Measurements from ENCODE around the gene DPP6. TPM values are rescaled to one million over a fixed set of nuclear protein-coding genes. Genes with fewer than 3 reads are reported as not detected.

The DPP6 gene
- total RNA-seq, 1 donor from 2014 or later, result 56.3 TPM

DNA sequence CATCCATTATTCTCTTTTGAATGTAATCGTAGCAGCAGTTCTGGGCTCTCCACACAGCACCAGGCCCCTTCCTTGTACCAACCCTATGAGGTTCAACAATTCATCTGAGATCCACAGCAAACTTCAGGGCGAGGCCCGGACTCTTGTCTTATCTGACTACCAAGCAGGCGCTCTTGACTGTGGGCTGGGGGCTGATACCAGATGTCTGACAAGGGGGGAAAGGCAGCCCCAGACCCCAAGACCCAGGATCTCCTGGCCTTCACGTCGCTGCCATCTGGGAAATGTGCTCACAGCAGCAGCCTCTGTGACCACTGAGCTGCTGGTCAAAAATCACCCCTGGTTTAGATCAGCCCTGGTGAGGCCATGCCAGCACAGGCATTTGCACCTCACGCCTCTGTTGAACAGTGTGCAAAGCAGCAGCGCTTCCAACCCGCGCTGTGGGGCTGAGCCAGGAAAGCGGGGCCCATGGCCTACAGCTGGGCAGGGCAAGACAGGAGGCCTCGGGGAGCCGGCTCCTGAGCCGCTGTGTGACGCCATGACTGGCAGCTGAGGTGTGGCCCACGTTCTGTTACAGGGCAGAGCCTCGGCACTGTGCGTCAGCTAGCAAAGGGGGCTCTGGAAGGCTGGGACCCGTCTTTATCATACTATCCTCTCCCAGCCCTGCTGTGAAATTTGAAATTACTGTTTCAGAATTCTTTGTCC, 806.8 kb downstream of the DPP6 start:
- no peak for FAIRE-seq
- no peak for DNase-seq (ENCODE audit: low spot score in 2 of 2)

DNA sequence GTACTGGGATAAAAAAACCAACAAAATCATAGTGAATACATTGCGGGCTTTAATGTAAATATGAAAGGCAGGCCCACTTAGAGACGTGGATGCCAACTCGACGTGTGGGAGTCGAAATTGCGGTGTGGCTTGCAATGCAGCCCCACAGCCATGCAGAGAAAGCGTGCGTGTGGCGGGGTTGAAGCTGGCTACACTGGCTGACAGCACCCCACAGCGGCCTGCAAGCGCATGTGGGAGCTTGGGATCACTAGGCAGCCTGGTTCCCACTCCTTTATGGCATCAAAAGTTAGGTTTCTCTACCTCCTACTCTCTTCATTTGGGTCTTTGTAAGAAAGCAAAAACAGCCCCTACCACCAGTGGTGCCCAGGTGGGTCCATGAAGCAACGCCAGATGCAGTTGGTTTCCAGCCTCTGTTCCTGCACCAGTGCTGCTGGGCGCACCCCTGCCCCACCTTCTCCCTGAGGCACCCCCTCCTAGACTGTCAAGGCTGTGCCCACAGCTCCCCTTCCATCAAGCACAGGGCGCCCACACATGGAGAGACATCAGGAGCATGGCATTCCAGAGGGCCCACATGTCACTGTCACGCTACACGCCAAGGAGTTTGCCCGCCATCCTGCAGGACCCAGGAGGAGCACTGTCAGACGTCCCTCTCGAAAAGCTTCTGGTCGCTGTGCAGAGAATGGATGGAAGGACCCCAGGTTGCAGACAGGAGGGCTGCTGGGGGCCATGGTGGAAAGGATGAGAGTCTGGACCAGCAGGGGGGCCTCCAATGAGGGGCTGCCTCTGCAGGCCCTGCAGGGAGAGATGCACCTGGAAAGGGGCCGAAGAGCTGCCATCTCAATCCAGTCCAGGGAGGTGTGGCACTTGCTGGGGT, 807.8 kb downstream of the DPP6 start:
- DNase-seq (ENCODE audit: low spot score in 2 of 2), result no peak
- FAIRE-seq, result no peak

- DNase-seq (ENCODE audit: low spot score in 2 of 2) (no peak), FAIRE-seq (no peak)
Observed at GRCh38 chr7:154860621-154861375, 808.6 kb downstream of the DPP6 start.

DNA sequence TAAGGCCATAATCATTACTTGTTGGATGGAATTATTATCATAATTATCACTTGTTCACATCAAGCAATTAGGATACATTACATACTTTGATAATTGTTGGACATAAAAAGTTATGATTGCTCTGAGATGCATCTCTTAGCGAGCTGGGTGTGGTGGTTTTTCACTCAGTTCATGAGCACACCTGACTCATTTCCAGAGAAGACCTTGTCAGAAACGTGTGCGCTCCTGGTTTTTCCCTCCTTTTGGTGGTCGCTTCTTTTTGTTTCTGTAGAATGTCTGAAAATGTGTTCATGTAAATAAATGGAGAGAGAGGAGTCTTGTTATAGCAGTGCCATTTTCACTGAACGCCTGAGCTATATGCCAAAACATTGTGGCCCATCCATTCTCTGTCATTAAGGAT, 809.4 kb downstream of the DPP6 start:
- DNase-seq (ENCODE audit: low spot score in 2 of 2), result no peak
- FAIRE-seq, result no peak

DNA sequence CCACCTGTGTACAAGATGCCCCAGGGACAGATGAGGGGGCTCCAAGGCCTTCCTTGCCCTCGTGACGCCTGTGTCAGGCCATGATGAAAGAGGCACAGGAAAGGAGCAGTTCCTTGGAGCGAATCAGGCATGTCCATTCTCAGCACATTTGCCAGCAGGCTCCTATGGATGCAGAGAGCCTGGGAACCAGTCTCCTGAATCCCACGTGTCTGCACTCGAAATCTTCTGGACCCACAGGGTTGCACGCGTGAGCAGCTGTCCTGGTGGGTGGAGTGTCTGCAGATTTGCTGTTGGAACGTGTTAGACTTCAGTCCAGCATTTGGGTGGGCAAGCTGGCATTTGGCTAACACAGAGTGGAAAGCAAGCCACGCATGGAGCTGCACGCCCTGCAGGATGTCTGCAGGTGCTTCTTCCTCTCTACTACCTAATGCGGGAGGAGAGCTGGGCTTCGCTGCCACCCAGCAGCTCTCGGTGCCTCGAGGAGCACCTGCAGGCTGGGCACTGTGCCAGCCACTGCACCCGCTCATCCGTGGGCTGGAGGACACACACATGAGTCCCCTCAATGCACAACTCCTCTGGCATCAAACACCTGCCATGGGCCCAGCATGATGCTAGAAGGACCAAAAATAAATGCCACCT, 810.1 kb downstream of the DPP6 start:
- no peak for FAIRE-seq
- DNase-seq (ENCODE audit: low spot score in 2 of 2), result no peak

DNA sequence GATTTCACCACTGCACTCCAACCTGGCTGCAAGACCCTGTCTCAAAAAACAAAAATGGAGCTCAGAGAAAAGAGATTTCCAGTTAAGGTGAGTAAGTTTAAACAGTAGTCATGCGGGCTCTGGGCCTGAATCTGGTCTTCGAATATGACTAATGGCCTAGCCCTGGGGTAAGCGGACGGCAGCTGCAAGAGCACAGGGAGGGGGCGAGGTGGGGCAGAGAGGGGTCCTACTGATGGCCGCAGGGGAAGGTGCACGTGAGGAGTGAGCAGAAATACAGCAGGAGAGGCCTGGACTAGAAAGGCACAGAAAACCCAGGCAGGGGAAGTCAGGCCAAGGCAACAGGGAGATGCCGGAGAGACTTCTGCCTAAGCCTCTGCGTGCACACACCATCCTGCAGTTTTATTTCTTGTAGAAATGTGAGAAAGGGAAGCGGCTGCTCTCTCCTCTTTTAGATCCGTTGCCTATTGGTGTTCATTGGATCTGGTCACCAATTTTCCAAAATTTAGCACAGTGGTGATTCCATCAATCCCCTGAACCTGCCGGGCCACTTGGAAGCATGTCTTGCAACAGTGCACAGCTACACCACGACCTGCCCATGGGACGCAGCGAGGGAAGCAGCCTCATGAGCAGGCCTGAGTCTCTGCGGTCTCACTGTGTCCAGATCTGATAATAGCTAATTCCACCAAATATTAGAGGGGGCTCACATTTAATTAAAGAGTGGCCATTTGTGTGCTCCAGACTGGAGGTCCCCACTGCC, 811.7 kb downstream of the DPP6 start:
- no peak for DNase-seq (ENCODE audit: low spot score in 2 of 2)
- FAIRE-seq, result no peak

DNA sequence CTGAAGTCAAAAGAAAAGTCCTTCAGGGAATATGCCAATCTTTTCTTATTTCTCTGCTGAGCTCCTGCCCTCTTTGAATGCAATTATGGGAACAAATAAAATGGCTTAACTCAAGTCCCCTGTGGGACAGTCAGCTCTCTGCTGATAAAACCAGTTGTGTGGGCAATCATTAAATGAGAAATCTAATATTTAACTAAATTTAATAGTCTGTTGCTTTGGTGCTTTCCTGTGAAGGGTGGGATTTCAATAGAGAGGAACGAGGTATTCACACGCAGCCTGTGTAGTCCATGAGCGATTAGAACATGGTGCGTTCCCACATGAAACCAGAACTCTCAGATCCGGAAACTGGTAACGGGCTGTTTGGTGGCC, 812.3 kb downstream of the DPP6 start:
- no peak for DNase-seq (ENCODE audit: low spot score in 2 of 2)
- FAIRE-seq, result no peak

DNA sequence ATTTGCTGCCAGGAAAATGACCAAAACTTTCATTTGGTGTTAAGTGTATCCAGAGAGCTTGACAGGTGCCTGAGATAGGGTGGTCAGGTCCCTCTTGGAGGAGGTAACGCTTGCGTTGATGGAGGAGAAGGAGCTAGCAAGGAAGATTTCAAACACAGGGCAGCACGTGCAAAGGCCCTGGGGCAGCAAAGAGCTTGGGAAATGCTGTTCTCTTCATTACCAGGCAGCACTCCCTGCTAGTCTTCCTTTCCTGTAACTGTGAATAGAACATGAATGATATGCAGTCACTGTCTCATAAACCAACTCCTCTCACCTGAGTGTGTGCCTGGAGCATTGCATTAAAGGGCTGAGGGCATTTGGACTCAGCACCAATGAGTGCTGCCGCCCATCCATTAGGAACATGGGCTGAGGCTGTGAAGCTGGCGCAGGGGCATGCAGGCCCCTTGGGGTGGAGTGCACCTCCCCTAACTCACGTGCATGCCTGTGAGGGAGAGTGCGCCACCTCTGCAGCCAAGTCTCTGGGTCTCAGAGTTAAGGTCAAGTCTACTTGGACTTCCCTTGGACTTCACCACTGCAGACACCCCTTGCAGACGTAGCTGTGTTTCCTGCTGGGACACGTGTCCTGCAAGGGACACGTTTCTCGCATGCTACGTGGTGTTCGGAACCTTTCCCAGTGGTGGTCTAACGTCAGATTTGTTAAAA, 813.9 kb downstream of the DPP6 start:
- no peak for DNase-seq (ENCODE audit: low spot score in 2 of 2)
- FAIRE-seq, result no peak

- DNase-seq (ENCODE audit: low spot score in 2 of 2), result no peak
- no peak for FAIRE-seq
Observed at GRCh38 chr7:154867068-154867467, 814.9 kb downstream of the DPP6 start.

- FAIRE-seq, result no peak
- DNase-seq (ENCODE audit: low spot score in 2 of 2), result no peak
Observed at GRCh38 chr7:154868921-154869320, 816.7 kb downstream of the DPP6 start.

- FAIRE-seq (no peak), DNase-seq (ENCODE audit: low spot score in 2 of 2) (no peak)
Observed at GRCh38 chr7:154869436-154869835, 817.2 kb downstream of the DPP6 start.

- no peak for FAIRE-seq
- DNase-seq (ENCODE audit: low spot score in 2 of 2), result no peak
Observed at GRCh38 chr7:154871507-154871906, 819.3 kb downstream of the DPP6 start.

- DNase-seq (ENCODE audit: low spot score in 2 of 2), result no peak
- FAIRE-seq, result no peak
Observed at GRCh38 chr7:154871928-154872750, 819.9 kb downstream of the DPP6 start.

GRCh38 chr7:154872811-154873499, 820.8 kb downstream of the DPP6 start:
- DNase-seq (ENCODE audit: low spot score in 2 of 2) (no peak), FAIRE-seq (no peak)

DNA sequence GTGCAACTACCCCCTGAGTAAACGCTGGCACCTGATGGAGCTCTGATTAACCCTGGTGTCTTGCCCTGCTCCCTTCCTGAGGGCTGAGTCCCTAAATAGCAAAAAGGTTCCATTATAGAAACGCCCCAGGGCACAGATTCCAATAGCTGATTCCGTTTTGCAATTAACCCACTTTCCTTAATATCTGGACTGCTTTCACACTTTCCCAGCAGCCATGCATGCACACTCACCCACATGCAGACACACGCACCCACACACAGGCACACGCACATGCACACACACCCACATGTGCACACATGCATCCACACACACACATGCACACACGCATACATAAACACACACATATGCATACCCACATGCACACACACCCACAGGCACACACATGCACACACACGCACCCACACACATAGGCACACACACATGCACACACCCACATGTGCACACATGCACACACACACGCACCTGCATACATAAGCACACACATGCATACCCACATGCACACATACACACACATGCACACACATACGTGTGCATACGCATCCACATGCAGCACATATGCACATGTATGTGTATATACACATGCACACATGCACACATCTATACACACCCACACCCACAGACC, 821.4 kb downstream of the DPP6 start:
- no peak for FAIRE-seq
- no peak for DNase-seq (ENCODE audit: low spot score in 2 of 2)

DNA sequence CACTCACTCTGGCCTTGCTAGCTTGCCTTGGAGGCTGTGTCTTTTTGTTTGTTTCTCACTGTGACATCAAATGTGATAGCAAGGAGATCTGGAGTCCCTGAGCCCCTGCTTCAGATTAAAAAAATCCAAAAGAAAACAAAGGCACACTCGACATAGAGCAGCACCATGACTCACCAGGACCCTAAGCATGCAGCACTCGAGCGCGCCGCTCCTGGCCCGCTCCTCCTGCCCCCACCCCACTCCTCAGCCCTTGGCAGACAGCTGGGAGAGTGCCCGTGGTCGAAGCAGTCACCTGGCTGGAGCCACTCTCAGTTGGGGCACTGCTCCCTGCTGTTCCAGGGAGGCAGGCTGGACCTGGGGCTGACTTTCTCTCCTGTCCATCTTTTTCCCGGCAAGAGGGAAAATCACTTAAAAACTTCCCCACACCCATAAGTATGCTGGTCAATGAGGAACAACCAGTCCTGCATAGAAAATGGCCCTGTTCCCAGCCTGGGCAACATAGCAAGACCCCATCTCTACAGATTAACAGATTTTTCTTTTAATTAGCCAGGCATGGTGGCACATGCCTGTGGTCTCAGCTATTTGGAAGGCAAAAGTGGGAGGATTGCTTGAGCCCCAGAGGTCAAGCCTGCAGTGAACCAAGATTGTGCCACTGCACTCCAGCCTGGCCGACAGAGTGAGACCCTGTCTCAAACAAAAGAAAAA, 822.4 kb downstream of the DPP6 start:
- DNase-seq (ENCODE audit: low spot score in 2 of 2), result no peak
- FAIRE-seq, result no peak

DNA sequence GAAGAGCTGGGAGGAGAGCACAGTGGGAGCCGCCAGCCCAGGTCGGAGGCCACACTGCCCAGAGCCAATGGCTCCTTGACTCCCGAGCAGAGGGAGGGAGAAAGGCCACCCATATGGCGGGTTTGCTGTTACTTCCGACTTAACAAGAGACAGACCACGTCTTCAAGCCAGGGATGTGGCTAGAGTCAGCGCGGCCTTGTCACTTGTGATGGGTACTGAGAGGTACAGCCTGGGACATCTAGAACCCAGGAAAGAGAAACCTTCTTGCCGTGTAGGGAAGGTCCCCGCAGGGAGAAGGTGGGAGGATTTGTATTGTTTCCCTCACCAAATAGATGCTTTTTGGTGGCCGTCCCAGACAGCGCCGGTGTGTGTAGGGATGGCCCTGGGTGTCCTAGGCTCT, 823.1 kb downstream of the DPP6 start:
- FAIRE-seq, result no peak
- DNase-seq (ENCODE audit: low spot score in 2 of 2), result no peak
